ENCODE data around the gene GAREM2. TPM values are rescaled to one million over a fixed set of nuclear protein-coding genes. Genes with fewer than 3 reads are reported as not detected.

GAREM2 gene
- total RNA-seq, 1 experiment from 2014 or later = 1.8 TPM

DNA sequence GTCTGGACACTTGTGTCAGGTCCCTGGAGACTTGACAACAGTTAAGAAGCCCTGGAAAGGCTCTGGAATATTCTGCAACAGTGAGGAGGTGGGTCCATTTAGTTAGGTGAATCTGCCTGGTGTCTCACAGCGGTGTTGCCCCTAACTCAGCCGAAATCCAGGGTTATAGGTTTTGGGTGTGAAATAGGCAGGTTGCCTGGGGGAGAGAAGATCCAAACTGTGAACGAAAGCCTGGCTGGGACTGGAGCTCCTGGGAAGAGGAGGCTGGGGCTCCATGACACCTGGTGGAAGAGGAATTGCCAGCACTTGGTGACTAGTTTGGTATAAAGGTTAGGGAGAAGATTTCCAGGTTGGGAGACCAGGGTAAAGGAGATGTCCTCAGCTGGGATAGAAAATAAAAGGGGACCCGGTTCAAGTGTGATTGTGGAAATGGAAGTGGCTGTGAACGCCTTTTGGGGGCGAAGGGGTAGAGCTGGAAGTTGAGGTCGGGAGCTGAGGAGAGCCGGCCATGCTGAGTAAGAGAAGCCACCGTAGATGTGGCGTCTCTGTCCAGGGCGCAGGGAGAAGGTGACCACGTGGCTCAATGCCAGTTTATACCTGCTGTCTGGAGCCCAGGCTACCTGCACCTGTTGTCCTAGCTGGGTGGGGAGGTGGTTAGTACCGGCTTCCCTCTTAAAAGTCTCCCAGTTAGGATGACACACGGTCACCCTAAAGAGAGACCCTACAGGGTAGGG, 3.0 kb upstream of the GAREM2 start:
- DNase-seq (ENCODE audit: low read depth) = no peak

DNA sequence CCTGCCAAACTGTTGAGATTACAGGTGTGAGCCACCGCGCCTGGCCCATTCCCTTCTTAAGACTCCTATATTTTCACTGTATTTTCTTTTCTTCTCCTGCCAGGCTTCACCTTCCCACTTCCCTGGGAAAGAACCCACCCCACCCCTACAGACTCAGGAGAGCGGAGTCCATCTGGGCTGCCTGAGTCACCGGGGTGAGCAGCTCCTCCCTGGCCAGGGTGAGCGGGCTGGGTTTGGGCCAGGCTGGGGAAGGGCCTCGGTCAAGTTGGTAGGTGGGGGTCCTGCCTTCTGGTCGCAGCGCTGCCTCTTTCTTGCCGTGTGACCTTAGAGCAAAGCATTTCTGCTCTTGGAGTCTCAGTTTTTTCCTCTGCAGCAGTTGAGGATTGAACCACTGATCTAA, 2.1 kb upstream of the GAREM2 start:
- DNase-seq (ENCODE audit: low read depth) = no peak

DNA sequence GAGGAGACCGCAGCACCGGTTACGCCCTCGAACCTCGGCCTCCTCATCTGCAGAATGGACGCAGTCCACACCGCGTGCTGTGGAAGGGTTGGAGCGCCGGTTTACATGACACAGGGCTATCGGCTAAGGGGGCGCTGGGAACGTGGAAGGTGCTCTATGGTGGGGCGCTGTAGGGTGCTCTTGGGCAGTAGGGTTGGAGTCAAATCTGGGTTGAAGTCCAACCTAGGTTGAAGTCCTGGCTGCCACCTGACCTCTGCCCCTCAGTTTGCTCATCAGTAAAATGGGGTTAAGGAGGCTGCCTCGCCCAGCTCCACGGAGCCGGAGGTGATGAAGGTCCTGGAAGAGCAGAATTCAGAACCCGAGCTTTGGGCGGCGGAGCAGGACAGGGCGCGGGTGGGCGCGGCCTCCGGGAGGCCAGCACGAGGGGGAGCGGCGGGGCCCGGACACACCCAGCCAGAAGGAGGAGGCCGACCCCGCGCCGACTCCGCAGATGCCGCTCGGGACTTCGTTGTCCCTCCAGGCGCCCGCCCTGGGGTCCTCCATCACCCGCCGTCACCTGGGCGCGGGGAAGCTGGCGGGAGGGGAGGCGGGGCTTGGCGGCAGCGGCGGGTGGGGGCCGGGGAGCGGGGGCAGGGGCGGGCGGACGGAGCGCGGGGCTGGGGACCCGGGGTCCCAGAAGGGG, 558 bp upstream of the GAREM2 start:
- DNase-seq (ENCODE audit: low read depth) = no peak

DNA sequence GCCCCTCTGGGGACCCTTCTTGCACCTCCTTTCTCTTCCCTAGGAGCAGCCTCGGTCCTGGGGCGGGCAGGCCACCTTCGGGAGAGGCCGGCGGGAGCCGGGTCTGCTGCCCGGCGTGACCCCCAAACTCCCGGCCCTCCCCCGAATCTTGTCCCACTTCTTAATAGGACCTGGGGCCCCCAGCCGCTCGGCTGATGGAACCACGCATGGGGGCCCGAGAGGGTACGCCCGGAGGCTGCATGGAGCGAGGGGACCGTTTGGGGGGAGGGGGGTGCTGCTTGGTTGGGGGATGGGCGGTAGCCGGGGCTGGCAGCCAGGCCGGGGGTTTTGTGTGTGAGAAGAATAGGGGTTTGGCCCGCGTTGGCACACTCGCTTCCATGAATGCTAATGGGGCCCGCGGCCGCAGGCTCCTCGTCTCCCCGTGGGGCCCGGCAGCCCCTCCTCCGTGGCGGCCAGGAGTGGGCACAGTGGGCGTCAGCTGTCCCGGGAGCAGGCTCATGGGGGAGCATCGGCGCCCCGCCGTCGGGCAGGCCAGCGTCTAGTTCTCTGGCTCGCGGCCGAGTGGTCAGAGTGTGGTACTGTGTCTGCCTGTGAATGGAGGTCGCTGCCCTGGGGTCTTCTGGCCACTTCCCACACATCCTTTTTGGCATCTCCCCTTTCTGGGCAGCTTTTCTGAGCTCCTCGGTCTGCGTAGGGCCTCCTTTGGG, 1.0 kb downstream of the GAREM2 start:
- no peak for DNase-seq (ENCODE audit: low read depth)

DNA sequence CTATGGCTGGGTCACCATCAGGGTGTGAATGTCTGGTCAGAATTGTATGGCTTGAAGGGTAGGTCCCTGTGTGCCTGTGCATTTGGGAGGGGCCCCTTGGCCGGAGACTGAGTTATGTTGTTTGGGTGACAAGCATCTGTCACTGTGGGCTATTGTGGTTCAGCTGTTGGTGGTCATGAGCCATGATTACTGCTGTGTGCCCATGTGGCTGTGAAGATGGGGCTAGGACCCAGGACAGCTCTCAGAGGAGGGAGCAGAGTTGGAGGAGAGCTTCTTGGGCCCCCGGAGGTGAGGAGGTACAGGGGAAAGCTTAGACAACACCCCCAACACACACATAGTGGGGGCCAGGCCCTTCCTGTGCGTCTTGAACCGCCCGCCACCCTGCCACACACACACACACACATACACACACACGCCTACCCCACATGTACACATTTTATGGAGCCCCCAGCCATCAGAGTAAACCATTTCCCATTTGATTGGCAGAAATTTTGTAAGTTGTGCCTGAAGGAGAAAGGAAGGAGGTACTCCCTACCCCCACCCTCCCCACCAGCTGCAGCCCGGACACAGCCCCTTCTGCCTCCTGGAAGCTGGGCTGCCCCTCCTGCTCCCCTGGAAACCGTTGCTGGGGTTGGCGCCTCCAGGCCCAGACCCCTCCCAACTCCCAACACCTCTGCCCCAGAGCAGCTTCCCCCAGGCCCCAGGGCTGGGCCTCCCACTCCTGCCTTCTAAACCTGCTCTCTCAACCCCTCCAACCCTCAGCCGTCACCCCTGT, 2.0 kb downstream of the GAREM2 start:
- DNase-seq (ENCODE audit: low read depth) = no peak

DNA sequence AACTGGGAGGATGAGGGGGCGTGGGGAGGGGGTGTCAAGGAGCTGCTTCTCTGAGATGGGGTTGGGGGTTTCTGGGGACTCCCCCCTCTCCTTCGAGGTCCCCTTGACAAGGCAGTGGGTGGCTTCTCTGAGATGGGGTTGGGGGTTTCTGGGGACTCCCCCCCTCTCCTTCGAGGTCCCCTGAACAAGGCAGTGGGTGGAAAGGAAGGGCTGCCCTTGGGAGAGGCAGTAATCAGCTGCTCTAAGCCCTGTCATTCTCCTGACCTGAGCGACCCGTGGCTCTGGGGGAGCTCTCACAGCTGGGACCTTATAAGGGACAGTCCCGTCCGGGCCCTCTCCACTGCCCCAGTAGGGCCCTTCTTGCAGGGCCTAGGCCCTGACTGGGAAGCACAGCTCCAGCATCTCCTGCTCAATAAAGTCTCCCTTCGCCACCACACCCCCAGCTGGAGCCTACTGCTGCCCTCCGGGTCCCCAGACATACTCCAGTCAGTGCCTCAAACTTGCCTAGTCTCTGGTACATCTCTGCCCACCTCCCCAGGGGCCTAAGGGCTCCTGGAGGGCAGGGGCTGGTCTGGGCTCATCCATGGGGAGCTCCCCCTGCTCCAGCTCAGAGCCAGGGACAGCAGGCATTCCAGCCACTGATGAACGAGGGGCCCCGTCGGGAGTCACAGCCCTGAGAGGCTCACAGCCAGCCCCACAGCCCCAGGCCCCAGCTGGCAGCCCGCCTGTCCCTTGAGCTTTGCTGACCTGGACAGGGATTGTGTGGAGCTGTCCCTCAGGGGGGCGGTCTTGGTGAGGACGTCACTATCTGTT, 2.8 kb downstream of the GAREM2 start:
- no peak for DNase-seq (ENCODE audit: low read depth)

DNA sequence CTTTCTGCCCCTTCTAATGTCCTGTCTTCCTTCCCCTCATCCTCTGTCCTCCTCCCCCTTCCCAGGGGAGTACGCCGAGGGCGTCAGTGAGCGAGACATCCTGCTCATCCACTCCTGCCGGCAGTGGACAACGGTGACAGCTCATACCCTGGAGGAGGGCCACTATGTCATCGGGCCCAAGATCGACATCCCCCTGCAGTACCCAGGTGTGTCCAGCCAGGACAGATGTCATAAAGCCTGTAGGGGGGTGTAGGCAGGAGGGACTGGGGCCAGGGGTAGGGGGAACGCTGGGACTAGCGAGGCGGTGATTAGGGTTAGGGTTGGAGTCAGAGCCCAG, 3.4 kb downstream of the GAREM2 start:
- DNase-seq (ENCODE audit: low read depth) = no peak

DNA sequence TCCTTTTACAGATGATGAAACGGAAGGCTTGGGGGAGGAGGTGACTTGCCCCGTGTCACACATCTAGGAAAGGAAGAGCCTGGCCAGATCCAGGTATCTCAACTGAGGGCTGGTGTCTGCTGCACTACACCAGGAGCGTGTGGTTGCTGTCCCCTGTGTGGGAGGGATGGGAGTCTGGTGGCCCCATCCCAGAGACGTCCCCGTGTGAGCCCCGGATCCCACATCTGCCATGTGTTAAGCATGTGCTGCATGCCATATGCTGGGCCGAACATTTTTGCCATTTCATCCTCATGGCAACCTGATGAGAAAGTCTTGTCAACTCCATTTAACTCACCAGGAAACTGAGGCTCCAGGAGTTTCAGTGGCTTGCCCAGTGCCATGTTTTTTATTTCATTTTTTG, 4.2 kb downstream of the GAREM2 start:
- no peak for DNase-seq (ENCODE audit: low read depth)

DNA sequence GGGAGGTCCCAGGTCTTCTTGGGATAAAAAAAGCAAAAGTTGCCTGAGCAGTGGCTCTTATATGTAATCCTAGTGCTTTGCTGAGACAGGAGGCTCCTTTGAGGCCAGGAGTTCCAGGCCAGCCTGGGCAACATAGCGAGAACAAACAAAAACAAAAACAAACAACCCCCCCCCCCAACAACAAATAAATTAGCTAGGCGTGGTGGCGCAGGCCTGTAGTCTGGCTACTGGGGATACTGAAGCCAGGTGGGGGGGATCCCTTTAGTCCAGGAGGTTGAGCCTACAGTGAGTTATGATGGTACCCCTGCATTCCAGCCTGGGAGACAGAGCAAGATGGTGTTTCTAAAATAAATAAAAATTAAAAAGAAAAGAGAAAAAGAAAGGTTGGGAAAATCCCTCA, 5.4 kb downstream of the GAREM2 start:
- DNase-seq (ENCODE audit: low read depth) = no peak

DNA sequence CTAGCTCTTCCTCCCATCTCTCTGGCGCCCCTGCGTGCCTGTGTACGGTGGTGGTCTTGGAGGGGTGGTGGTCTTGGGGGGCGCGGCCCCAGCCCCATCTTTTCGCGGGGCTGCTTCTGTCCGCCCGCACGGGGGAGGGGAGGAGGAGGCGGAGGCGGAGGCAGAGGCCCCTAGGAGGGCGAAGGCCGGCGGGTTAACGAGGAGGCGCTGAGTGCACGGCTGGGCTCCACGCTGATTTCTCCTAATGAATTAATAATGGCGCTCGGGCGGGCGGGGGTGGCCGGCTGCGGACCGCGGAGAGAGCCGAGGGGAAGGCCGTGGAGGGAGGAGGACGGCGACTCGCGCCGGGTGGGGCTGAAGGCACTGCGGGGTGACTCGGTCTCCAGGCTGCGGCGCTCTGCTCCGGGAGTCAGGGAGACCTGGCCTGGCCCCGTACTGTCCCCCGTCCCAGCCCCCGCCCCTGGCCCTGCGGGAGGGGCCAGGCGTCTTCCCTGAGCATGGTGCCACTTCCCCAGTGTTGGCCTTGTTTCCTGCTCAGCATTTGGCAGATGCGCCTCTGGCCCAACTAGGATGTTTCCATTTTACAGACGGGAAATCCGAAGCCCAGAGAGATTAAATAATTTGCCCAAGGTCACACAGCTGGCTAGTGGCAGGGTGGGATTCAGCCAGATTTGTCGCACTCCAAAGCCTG, 6.0 kb downstream of the GAREM2 start:
- peak; percentile 42 for DNase-seq (ENCODE audit: low read depth)

DNA sequence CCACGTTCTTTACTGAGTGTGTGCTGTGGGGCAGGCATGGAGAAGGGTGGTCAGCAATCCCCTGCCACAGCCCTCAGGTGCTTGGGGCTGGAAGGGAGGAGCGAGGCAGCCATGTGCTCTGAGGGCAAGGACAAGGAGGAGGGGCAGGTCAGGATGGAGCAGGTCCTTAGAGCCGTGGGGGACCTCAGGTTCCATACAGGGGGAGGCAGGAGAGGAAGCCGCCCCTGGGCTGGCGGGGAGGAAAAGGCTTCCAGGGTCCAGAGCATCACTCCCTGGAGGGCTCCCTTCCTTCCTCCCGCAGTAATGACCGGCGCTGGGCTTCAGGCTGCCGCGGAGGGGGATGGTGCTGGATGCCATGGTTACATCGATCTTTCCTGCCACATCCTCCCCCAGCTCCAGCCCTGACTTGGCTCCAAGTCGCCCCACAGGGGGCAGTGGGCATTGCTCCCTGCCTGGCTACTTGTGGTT, 6.6 kb downstream of the GAREM2 start:
- DNase-seq (ENCODE audit: low read depth) = no peak

DNA sequence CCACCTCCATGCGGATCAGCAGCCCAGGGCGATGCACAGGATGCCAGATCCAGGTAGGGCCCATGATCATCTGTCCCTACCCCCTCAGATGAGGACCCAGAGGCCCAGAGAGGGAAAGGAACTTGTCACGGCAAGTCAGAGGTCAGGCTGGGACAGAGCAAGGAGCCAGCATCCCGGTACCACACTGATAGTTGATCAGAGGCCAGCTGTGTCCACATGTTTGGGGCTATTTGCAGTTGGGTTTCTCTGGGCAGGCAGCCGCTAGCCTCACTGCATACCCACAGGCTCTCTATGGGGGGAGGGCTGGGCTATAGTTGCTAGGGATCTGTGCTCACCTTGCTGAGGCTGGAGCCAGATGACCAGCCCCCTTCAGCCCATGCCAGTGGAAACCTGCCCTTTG, 9.6 kb downstream of the GAREM2 start:
- DNase-seq (ENCODE audit: low read depth) = no peak

DNA sequence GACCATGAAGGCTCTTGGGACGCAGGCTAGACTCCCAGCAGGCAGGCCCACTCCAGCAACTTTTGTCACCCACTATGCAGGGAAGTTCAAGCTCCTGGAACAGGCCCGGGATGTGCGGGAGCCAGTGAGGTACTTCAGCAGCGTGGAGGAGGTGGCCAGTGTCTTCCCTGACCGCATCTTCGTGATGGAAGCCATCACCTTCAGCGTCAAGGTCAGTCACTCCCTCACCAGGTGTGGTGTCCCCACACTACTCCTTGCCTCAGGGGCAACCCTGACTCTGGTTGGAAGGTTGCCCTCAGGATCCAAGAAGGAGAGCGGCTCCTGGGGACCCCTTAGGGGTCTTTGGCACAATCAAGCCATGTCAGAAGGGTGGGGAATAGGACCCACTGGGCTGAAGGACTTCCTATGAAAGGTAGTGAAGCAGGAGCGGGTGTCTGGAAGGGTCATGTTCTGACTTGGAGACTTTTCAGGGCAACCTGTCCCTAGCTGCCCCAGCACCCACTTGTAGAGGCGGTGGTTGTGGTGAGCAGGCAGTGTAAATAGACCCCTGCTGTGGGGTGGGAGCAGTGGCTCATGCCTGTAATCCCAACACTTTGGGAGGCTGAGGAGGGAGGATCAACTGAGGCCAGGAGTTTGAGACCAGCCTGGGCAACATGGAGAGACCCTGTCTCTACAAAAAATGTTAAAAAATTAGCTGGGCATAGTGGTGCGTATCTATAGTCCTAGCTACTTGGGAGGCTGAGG, 10.2 kb downstream of the GAREM2 start:
- no peak for DNase-seq (ENCODE audit: low read depth)

DNA sequence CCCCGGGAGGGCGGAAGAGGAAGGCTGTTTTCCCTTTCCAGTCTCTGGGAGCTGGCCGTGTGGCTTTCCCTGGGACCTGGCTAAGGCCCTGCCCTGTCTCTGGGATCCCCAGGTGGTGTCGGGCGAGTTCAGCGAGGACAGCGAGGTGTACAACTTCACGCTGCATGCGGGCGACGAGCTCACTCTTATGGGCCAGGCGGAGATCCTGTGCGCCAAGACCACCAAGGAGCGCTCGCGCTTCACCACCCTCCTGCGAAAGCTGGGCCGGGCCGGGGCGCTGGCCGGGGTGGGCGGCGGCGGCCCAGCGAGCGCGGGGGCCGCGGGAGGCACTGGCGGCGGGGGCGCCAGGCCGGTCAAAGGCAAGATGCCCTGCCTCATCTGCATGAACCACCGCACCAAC, 11.2 kb downstream of the GAREM2 start:
- no peak for DNase-seq (ENCODE audit: low read depth)

DNA sequence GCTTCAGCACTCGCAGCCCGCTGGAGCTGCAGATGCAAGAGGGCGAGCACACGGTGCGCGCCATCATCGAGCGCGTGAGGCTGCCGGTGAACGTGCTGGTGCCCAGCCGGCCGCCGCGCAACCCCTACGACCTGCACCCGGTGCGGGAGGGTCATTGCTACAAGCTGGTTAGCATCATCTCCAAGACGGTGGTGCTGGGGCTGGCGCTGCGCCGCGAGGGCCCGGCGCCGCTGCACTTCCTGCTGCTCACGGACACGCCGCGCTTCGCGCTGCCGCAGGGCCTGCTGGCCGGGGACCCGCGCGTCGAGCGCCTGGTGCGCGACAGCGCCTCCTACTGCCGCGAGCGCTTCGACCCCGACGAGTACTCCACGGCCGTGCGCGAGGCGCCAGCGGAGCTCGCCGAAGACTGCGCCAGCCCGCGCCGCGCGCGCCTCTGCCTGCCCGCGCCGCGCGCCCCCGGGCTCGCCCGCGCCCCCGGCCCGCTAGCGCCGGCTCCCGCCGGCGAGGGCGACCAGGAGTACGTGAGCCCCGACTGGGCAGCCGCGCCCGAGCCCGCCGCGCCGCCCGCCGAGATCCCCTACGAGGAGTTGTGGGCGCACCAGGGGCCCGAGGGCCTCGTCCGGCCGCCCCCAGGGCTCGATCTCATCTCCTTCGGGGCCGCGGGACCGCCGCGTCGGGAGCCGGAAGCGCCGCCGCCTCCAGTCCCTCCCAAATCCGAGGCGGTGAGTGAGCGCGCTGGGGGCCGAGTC, 11.8 kb downstream of the GAREM2 start:
- DNase-seq (ENCODE audit: low read depth) = peak; percentile 80

DNA sequence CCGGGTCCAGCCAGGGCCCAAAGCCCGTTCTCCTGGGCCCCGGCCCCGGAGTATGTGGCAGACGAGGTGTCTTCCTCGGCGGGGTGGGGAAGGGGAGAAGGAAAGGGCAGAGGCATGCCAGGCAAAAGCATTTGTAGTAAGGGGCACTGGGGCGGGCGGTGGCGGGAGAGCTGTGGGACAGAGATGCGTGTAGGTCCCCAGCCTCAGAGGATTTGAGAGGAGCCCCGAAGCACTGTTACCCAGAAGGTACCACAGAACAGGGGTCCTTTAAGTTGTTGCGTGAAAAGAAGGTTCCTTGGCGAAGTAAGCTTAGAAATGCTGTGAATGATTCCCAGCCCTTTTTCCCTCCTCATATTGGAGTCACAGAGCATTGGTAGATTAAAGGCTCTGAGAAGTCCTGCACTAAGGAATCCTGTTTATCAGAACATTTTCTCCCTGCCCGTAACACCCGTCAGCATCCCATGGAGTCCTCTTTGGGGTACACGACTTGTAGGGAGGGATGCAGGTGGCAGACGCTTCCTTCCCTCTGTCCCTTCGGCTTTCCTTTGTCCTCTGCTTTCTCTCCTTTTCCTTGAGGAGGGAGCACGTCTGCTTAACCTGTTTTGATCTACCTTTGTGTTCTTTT, 12.5 kb downstream of the GAREM2 start:
- peak; percentile 8 for DNase-seq (ENCODE audit: low read depth)

DNA sequence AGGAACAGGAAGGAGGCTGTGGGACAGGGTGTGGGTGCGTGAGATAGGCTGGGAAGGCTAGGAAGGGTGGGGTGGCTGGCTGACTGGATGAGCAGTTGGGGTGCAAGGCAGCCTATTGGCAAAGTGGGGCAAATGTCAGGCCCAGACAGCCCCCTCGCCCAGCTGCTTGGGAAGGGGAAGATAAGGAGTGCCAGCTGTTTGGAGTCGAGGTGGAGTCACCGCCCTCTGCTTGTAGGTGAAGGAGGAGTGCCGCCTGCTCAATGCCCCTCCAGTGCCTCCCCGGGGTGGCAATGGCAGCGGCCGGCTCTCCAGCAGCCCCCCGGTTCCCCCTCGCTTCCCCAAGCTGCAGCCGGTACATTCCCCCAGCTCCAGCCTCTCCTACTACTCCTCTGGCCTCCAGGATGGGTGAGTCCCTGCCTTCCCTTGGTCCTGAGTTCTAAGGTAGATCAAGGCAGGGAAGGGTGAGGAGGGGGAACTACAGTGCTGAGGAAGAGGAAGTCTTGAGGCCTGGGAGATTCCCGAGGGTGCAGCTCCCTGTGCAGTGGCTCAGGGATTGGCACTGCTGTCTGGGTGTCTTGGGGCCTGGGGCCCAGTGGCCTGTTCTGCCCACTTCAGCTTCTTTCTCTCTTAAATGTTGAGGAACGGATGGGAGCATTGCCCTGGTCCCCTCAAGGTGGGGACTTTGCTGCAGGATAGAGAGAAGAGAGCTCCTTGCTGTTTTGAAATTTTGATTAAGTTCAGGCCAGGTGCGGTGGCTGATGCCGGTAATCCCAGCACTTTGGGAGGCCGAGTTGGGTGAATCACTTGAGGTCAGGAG, 13.3 kb downstream of the GAREM2 start:
- no peak for DNase-seq (ENCODE audit: low read depth)

DNA sequence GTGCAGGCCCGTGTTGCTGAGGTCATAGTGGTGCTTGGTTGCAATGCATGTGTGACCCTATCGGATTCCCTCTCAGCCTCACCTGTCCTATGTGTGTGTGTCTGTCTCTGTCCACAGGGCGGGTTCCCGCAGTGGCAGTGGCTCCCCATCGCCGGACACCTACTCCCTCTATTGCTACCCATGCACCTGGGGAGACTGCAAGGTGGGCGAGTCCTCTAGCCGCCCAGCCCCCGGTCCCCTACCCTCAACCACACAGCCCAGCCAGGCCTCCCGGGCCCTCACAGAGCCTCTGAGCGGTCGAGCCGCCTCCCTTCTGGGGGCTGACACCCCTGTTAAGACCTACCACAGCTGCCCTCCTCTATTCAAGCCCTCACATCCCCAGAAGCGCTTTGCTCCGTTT, 14.2 kb downstream of the GAREM2 start:
- no peak for DNase-seq (ENCODE audit: low read depth)

All from RPMI7951 (cell line).